Esophagus muscularis mucosa (tissue), 4 donors: ENCODE data around the gene QRFPR. TPM values are rescaled to one million over a fixed set of nuclear protein-coding genes. Genes with fewer than 3 reads are reported as not detected.
A peak's percentile ranks its signal among the peaks of the same experiment; 100 is the strongest.

Experiments used
- DNase-seq: peaks from one replicate; pipeline ENCODE4 v3.0.0-alpha.2; 2017; ENCODE audit errors: extremely low spot score
- H3K27ac ChIP-seq, 4 donors: fragments of 200-600 bp; sonication (generic); replicated peaks in 1 of 4; 1 replicate in 3 of 4; 2 replicates in 1 of 4; pipeline ENCODE4 v1.5.1; 2016 to 2019; ENCODE audit warnings: mild to moderate bottlenecking in 1 of 4
- H3K27me3 ChIP-seq, 4 donors: fragments of 200-600 bp; sonication (generic); one replicate each; pipeline versions ENCODE4 v1.5.1 to v1.6.0; 2016 to 2019
- H3K36me3 ChIP-seq, 4 donors: fragments of 200-600 bp; sonication (generic); one replicate each; pipeline ENCODE4 v1.5.1; 2016 to 2019
- H3K4me1 ChIP-seq, 4 donors: fragments of 200-600 bp; sonication (generic); one replicate each; pipeline ENCODE4 v1.5.1; 2016 to 2019
- H3K4me3 ChIP-seq, 4 donors: fragments of 200-600 bp; sonication (generic); 1 replicate in 2 of 4; 2 replicates in 2 of 4; pipeline ENCODE4 v1.5.1; 2016 to 2019; ENCODE audit warnings: mild to moderate bottlenecking in 4 of 4, moderate library complexity in 1 of 4
- H3K9me3 ChIP-seq, 4 donors: fragments of 200-600 bp; sonication (generic); 1 replicate in 3 of 4; 2 replicates in 1 of 4; pipeline ENCODE4 v1.5.1; 2016 to 2019
- CTCF ChIP-seq, 3 experiments: fragments of 200-600 bp in 2 of 3; fragments of 450-650 bp in 1 of 3; sonication (generic) in 2 of 3; IDR thresholded peaks; one replicate each; pipeline ENCODE4 v1.5.1; 2017 to 2019; ENCODE audit warnings: antibody characterized with exemption in 3 of 3, mild to moderate bottlenecking in 2 of 3, moderate library complexity in 1 of 3
- EP300 ChIP-seq: sonication (generic); formaldehyde crosslinking; IDR thresholded peaks from one replicate; pipeline ENCODE4 v1.6.1; 2017; ENCODE audit warnings: antibody characterized with exemption
- POLR2A ChIP-seq: fragments of 450-650 bp; IDR thresholded peaks from one replicate; pipeline ENCODE4 v1.6.1; 2017; ENCODE audit warnings: antibody characterized with exemption, moderate library complexity, mild to moderate bottlenecking, low read depth
- POLR2AphosphoS5 ChIP-seq, 2 donors: sonication (generic); formaldehyde crosslinking; IDR thresholded peaks; one replicate each; pipeline ENCODE4 v1.6.1; 2017; ENCODE audit warnings: antibody characterized with exemption in 2 of 2
- WGBS: methylation state at CpG from one replicate; pipeline ENCODE4 v1.1.5; 2018; 5-methylcytosine and 5-hydroxymethylcytosine counted together
- intact Hi-C: fragments of 100-400 bp; cut with DNase I; formaldehyde crosslinking; loops from one replicate; pipeline ENCODE4 v1.15.1; 2023
- total RNA-seq, 4 donors: library from RNA; depleted of rRNA; stranded (reverse); fragments of >200 nt; gene quantifications; one replicate each; pipeline versions ENCODE4 v1.1.0 to v1.2.1, GENCODE V29; 2016

The QRFPR gene
- total RNA-seq, 4 donors from 2014 or later, result 0.26 TPM; not detected in 3

GRCh38 chr4:121373841-121374240 lies 7.0 kb downstream of the QRFPR start:
- no peak overlapping the region for H3K27ac ChIP-seq
- intact Hi-C loops, result loop anchor here (5.0 kb wide), 2 partner anchors 283 to 363 kb away; no protein-coding TSS in a partner anchor

GRCh38 chr4:121370729-121371325 lies 10.0 kb downstream of the QRFPR start:
- Histone ChIP-seq H3K27me3 (no peaks in the 10 kb centered on the region), H3K4me3 (no peak overlapping the region), H3K36me3 (no peaks in the 10 kb centered on the region), H3K27ac (no peak overlapping the region), H3K4me1 (no peaks in the 10 kb centered on the region), H3K9me3 (no peaks in the 10 kb centered on the region)
- TF ChIP-seq CTCF (IDR thresholded peaks at IDR 0.05) (peak; percentile 50 to 67 (median 60)), EP300 (no peak), POLR2AphosphoS5 (IDR thresholded peaks at IDR 0.05) (no peak), POLR2A (no peak)
- WGBS, result 77% methylated on average over 1 of the region's 1 CpG
- no peak for DNase-seq
- intact Hi-C loops, result loop anchor here (5.0 kb wide), 2 partner anchors 286 to 366 kb away; no protein-coding TSS in a partner anchor

More at GRCh38 chr4:121373841-121374240, 7.0 kb downstream of the QRFPR start:
- no peak for DNase-seq
- TF ChIP-seq CTCF (IDR thresholded peaks at IDR 0.05), result no peak
- no peak for TF ChIP-seq POLR2A
- no peak for TF ChIP-seq POLR2AphosphoS5 (IDR thresholded peaks at IDR 0.05)
- no peak for TF ChIP-seq EP300
- Histone ChIP-seq H3K4me1 (no peaks in the 10 kb centered on the region), H3K27me3 (peaks cover 0 to 6% (median 0%) of the 10 kb centered on the region in 4 donors), H3K36me3 (no peaks in the 10 kb centered on the region), H3K9me3 (no peaks in the 10 kb centered on the region), H3K4me3 (no peak overlapping the region)
- WGBS, result 79% methylated on average over 6 of the region's 6 CpGs

GRCh38 chr4:121360495-121360894 lies 20.3 kb downstream of the QRFPR start:
- no peaks in the 10 kb centered on the region for H3K9me3 ChIP-seq
- TF ChIP-seq CTCF (IDR thresholded peaks at IDR 0.05), result no peak
- no peak for TF ChIP-seq EP300
- TF ChIP-seq POLR2AphosphoS5 (IDR thresholded peaks at IDR 0.05), result no peak
- no peak overlapping the region for H3K4me3 ChIP-seq
- no peaks in the 10 kb centered on the region for H3K27me3 ChIP-seq
- H3K27ac ChIP-seq, result no peak overlapping the region
- 86% methylated on average over 1 of the region's 1 CpG for WGBS
- intact Hi-C loops, result no loop called here
- H3K4me1 ChIP-seq, result no peaks in the 10 kb centered on the region
- H3K36me3 ChIP-seq, result no peaks in the 10 kb centered on the region
- DNase-seq, result no peak

GRCh38 chr4:121358473-121358872 lies 22.3 kb downstream of the QRFPR start:
- H3K27me3 ChIP-seq, result no peaks in the 10 kb centered on the region
- no peak for DNase-seq
- no peaks in the 10 kb centered on the region for H3K36me3 ChIP-seq
- TF ChIP-seq POLR2AphosphoS5 (IDR thresholded peaks at IDR 0.05) (no peak), CTCF (IDR thresholded peaks at IDR 0.05) (no peak), POLR2A (no peak), EP300 (no peak)
- no peak overlapping the region for H3K4me3 ChIP-seq
- H3K4me1 ChIP-seq, result no peaks in the 10 kb centered on the region
- peaks cover 0 to 12% (median 4%) of the 10 kb centered on the region in 4 donors for H3K9me3 ChIP-seq
- no peak overlapping the region for H3K27ac ChIP-seq
- intact Hi-C loops, result no loop called here

- no peaks in the 10 kb centered on the region for H3K4me1 ChIP-seq
- no peaks in the 10 kb centered on the region for H3K27me3 ChIP-seq
- TF ChIP-seq CTCF (IDR thresholded peaks at IDR 0.05), result no peak
- no peak for TF ChIP-seq POLR2AphosphoS5 (IDR thresholded peaks at IDR 0.05)
- no peak for TF ChIP-seq POLR2A
- TF ChIP-seq EP300, result no peak
- H3K9me3 ChIP-seq, result peaks cover 0 to 16% (median 7%) of the 10 kb centered on the region in 4 donors
- H3K36me3 ChIP-seq, result no peaks in the 10 kb centered on the region
- intact Hi-C loops, result no loop called here
- H3K27ac ChIP-seq, result no peak overlapping the region
- no peak for DNase-seq
- H3K4me3 ChIP-seq, result no peak overlapping the region
Measured at GRCh38 chr4:121353213-121353612, 27.6 kb downstream of the QRFPR start.
